Bronchial epithelial cell (primary cell): ENCODE data around the gene SIVA1. TPM values are rescaled to one million over a fixed set of nuclear protein-coding genes. Genes with fewer than 3 reads are reported as not detected.
A peak's percentile ranks its signal among the peaks of the same experiment; 100 is the strongest.

Experiments used
- DNase-seq: peaks from one replicate; pipeline ENCODE4 v3.0.0-alpha.2; 2010; ENCODE audit warnings: low read depth
- FAIRE-seq: peaks from 2 replicates; lab custom pipeline; 2011; peaks lifted over from hg19 to GRCh38; lab: Jason Lieb, UNC
- H3K27me3 ChIP-seq: 2 replicates; pipeline ENCODE4 v1.5.1; 2011; ENCODE audit warnings: low read length; ENCODE audit not compliant: control insufficient read depth, insufficient read depth
- H3K36me3 ChIP-seq: 2 replicates; pipeline ENCODE4 v1.5.1; 2011; ENCODE audit warnings: low read length; ENCODE audit not compliant: control insufficient read depth, insufficient read depth
- H3K4me3 ChIP-seq: 2 replicates; pipeline ENCODE4 v1.5.1; 2011; ENCODE audit warnings: mild to moderate bottlenecking, low read depth, low read length, control low read depth
- total RNA-seq: library from RNA; depleted of rRNA; stranded (reverse); fragments of >200 nt; gene quantifications from 2 replicates; pipeline ENCODE4 v1.2.1, GENCODE V29; 2014
- TF ChIP-seq, protein P1 (sequence below): IDR thresholded peaks from 2 replicates; pipeline ENCODE4 v1.5.1; 2011; ENCODE audit warnings: mild to moderate bottlenecking, moderate library complexity, low read length, control low read depth, inconsistent platforms; ENCODE audit not compliant: insufficient read depth, severe bottlenecking

The SIVA1 gene
- total RNA-seq, 1 donor from 2014 or later, result 85.0 TPM

DNA sequence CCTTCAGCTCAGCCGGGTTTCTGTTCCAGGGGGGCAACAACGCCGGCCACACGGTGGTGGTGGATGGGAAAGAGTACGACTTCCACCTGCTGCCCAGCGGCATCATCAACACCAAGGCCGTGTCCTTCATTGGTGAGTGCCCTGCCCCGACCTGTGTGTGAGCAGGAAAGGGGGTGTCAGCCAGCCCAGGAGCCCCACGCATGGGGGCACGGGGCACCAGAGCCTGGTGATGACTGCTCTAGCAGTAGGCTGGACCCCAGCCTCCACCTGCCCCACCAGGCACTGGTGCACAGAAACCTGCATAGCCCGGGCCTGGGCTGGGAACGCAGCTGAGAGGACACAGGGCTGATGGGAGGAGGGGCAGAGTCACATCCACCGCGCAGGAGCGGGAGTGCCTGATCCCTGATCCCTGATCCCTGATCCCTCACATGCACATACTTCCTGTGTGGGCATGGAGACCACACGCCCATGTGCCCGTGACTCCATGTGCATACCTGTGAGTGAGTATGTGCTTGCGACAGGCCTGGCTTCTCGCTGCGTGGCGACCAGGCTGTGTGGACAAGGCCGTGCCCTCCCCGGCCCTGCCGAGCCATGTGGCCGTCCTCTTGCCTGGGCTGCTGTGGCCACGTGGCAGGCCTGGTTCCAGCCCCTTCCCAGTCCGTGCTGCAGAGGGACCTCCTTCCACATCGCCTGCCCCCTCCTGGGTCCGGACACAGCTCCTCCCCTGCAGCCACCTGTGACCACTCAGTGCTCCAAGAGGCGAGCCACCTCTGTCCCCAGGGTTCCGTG, 17.8 kb upstream of the SIVA1 start:
- Histone ChIP-seq H3K36me3 (peaks cover 16% of the 10 kb centered on the region), H3K27me3 (no peaks in the 10 kb centered on the region), H3K4me3 (no peak overlapping the region)
- DNase-seq (no peak), FAIRE-seq (no peak)
- TF ChIP-seq, protein P1, sequence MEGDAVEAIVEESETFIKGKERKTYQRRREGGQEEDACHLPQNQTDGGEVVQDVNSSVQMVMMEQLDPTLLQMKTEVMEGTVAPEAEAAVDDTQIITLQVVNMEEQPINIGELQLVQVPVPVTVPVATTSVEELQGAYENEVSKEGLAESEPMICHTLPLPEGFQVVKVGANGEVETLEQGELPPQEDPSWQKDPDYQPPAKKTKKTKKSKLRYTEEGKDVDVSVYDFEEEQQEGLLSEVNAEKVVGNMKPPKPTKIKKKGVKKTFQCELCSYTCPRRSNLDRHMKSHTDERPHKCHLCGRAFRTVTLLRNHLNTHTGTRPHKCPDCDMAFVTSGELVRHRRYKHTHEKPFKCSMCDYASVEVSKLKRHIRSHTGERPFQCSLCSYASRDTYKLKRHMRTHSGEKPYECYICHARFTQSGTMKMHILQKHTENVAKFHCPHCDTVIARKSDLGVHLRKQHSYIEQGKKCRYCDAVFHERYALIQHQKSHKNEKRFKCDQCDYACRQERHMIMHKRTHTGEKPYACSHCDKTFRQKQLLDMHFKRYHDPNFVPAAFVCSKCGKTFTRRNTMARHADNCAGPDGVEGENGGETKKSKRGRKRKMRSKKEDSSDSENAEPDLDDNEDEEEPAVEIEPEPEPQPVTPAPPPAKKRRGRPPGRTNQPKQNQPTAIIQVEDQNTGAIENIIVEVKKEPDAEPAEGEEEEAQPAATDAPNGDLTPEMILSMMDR, result no peak

GRCh38 chr14:104735830-104736642, 16.9 kb upstream of the SIVA1 start:
- no peak for FAIRE-seq
- Histone ChIP-seq H3K4me3 (no peak overlapping the region), H3K36me3 (peaks cover 17% of the 10 kb centered on the region), H3K27me3 (no peaks in the 10 kb centered on the region)
- peak; percentile 67 for DNase-seq
- TF ChIP-seq, protein P1, result no peak

DNA sequence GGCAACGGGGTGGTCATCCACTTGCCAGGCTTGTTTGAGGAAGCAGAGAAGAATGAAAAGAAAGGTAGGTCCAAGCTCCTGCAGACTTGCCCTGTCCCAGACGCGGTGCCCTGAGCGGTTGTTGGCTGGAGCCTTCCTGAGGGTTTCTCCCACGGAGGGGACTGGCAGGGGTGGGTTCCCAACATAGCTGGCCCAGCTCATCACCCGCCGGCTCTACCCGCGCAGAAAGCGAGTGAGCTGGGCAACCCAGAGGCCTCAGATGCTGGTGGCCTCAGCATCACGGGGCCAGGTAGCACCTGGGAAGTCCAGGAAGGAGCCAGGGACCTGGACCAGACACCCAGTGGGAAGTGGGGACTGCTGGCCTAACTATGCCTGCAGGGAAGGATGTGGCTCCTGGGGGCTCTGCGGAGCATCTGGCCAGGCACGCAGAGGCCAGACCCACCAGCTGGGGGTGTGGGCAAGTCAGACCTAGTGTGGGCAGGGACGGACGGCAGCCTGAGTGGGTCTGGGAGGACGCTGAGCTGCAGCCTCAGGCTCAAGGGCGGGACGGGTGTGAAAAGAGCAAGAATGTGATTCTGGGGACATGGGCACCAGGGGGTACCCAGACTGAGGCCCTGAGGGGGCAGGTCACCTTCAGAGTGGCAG, 14.4 kb upstream of the SIVA1 start:
- TF ChIP-seq, protein P1, result no peak
- no peaks in the 10 kb centered on the region for H3K27me3 ChIP-seq
- DNase-seq (no peak), FAIRE-seq (no peak)
- no peak overlapping the region for H3K4me3 ChIP-seq
- H3K36me3 ChIP-seq, result peaks cover 29% of the 10 kb centered on the region

- DNase-seq (no peak), FAIRE-seq (no peak)
- H3K36me3 ChIP-seq, result peaks cover 29% of the 10 kb centered on the region
- H3K27me3 ChIP-seq, result no peaks in the 10 kb centered on the region
- H3K4me3 ChIP-seq, result no peak overlapping the region
- TF ChIP-seq, protein P1, result no peak
Observed at GRCh38 chr14:104739026-104739425, 13.9 kb upstream of the SIVA1 start.

DNA sequence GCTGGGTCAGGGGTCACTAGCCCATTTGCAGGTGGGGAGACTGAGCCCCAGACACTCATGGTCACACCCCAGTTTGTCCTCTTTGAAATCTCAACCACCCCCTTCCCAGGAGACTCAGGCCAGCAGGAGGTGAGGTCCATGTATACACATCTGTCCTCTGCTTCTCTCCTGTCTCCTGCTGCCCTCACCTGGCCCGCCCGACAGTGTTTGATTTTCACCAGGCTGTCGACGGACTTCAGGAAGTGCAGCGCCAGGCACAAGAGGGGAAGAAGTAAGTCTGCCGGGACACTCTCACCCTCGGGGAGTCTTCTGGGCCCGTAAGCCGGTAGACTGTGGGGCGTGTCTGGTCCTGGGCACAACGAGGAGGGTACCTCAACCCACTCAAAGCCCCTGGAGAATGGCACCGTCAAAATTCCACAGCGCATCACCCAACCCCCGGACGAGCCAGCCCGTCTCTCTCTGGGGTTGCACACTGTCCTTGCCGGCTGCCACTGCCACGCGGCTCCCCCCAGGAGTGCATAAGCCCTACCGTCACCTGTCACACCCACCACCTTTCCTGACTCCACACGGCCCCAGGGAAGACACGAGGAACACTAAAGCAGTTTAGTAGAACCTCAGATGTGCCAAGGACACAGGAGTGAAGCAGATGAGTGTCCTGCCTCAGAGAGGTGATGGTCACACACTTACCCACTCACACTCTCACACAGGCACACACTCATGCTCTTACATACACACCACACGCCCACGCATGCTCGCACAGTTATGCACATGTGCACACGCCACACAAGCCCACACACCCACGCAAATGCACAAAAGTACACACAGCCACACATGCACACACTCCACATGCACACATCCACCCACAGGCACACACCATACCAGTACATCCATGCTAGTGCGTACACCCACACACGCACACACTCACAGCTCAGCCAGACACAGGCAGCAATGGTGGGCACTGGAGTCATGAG, 13.1 kb upstream of the SIVA1 start:
- H3K4me3 ChIP-seq, result no peak overlapping the region
- no peaks in the 10 kb centered on the region for H3K27me3 ChIP-seq
- peak; percentile 94 for FAIRE-seq
- no peak for DNase-seq
- TF ChIP-seq, protein P1, result no peak
- peaks cover 29% of the 10 kb centered on the region for H3K36me3 ChIP-seq
